GM15510 (cell line): Measurements from ENCODE around the gene NMNAT2.

Source experiments
- POLR2A ChIP-seq: IDR thresholded peaks from 3 replicates; pipeline ENCODE4 v1.6.1; 2011; ENCODE audit warnings: borderline replicate concordance; ENCODE audit not compliant: insufficient read length; ENCODE audit errors: extremely low read depth

The NMNAT2 gene

DNA sequence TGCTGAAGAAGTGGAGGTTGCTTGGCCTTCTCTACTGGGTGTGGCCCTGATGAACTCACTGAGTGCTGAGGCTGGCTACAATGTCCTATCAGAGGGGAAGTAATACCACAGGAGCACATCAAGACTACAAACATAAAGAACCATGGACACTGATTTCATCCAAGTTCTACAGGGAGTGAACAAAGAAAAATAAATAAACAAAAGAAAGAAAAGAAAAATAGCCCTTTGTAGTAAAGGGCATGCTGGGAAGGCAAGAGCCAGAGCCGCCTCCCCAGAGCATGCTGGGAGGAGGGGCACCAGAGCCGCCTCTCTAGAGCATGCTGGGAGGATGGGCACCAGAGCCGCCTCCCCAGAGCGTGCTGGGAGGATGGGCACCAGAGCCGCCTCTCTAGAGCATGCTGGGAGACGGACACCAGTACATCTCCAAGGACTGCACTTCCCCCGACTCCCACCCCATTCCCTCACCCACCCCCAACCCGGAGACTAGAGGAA, 166.2 kb downstream of the NMNAT2 start:
- TF ChIP-seq POLR2A, result no peak

DNA sequence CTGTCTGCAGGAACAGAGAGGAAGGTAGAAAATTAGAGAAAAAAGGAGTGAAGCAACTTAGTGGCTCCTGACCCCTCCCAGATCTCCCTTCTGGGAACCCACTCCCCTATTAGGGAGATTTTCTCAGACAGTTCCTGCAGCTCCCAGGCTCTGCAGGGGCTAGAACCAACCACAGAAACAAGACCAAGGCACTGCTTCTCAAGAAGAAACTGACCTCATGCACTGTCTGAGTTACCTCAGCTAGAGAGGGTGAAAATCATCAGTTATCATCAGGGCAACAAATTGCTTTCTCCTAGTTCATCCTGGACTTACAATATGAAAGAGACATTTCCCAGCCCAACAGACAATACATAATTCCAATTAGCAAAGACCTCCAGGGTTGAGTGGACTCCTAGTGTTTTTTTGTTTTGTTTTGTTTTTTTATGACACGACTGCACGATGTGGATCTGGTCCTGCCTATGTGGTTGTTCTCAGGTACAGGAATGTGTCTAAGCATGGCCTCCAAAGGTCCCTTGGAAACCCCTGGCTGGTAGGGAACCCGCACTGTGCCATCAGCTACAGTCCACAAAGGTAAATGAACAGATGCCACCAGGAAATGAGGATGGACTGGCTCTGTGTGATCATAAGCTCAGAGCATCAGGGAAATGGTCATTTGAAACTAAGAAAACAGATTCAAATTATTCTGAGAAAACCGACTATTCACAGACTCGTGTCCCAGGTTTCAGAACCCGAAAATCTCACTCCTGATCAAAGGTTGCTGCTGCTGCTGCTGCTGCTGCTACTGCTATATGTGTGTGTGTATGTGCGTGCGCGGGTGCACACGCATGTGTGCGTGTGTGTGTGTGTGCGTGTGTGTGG, 166.8 kb downstream of the NMNAT2 start:
- no peak for TF ChIP-seq POLR2A

DNA sequence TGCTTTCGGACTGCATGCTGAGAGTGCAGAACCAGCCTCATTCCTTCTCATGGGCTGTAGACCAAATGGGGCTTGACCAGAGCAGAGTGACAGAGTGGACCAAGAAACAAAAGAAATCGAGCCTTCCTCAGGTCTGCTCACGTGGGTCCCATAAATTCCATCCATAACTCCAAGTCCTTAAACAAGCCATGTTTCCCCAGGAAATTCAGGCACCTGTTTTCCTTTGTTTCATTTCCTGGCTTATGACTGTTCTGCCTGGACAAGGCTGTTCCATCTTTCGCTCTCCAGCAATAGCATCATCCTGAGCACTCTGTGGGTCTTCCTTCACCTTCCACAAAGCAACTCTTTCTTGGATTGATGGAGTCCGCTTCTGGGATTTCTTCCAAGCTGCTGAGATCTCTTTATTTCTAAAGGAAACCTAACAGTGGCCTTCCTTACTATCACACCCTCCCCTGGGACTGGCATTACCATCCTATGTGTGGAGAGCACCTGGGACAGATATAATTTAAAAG, 168.2 kb downstream of the NMNAT2 start:
- TF ChIP-seq POLR2A, result no peak

DNA sequence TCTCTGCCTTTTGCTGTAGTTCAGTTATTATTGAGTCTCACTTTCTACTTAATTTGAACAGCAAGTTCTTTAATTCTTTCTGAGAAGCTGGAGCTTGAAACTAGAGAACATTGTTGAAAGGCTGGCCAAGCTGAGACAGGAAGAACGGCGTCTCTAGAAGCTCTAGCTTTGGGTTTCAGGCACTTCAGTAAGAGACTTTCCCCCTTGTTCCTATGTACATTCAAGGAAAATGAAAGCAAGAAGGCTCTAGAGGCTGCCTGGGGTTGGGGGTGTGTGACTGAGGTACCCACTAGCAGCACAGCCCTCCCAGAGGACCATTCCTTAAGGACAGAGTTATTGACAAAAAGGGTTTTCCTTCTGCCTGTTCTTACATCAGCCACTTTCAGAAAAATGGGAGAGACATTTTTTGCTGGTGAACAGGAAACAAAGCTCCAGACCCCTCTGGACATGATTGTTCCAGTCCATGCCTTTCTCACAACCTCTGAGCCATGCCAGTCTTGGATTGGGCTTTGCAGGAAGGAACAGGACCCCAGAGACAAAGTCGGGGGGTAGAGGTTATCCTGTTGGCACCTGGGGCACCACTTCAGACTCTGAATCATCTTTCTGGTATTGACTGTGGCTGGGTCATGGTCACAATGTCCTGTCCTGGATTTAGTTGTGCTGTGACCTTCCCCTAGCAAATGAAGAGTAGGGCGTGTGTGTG, 169.0 kb downstream of the NMNAT2 start:
- no peak for TF ChIP-seq POLR2A

DNA sequence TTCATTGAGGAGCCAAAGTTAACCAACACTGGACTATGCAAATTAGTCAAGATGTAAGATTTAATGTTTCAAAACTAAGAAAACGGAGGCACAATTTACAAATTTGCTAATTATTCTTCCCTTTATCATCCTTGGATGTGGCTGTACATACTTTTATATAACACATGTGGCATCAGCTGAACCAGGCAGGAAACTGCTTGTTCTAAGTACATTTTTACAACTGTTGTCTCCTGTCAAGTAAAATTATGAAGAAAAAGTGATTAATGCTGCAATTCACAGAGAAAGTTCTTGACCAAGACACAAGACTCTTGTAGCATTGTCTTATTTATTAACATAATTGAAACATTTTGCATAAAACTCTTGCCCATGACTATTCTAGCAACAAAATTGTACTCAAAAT, 170.2 kb downstream of the NMNAT2 start:
- no peak for TF ChIP-seq POLR2A

DNA sequence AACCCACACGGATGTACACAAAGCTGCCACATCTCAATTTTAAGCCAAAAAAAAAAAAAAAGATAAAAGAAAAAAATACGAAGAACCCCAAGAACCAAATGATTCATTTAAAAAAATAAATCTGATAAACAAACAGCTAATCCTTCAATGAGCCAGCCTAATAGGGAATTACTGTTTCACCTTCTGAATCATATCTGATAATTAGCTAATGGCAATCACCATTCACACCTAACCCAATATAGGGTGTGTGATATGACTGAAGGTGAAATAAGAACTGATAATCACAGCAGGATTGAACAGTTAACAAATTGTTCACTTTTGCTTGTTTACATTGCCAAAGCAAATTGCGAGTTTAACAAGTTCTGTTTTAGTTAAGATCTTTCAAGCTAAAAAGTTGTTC, 170.7 kb downstream of the NMNAT2 start:
- TF ChIP-seq POLR2A, result no peak

DNA sequence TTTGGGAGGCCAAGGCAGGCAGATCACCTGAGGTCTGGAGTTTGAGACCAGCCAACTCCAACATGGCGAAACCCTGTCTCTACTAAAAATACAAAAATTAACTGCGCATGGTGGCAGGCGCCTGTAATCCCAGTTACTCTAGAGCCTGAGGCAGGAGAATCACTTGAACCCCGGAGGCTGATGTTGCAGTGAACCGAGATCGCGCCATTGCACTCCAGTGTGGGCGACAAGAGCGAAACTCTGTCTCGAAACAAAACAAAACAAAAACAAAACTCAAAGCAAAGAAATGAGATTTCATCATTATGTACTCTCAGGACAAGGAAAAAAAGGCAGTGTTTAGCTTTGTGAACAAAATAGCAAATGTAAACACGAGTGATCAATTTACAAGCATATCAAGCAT, 171.1 kb downstream of the NMNAT2 start:
- no peak for TF ChIP-seq POLR2A

DNA sequence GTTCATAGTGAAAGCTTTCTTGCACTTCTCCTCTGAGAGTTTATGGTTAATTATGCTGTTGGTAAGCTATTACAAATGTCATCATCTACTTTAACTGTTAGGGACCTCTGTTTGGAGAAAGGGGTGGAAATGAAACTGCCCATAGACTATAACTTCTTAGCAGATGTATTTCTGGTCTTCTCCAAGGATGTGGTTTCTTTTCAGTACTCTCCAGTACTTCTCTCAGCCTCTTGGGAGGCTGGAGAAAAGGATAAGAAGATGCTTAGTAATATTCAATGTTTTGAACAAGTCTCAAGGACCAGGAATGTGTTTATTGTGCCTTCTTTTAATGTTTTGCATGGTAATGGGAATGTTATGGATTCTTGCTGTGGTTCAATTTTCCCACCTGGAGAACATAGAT, 171.7 kb downstream of the NMNAT2 start:
- TF ChIP-seq POLR2A, result no peak

DNA sequence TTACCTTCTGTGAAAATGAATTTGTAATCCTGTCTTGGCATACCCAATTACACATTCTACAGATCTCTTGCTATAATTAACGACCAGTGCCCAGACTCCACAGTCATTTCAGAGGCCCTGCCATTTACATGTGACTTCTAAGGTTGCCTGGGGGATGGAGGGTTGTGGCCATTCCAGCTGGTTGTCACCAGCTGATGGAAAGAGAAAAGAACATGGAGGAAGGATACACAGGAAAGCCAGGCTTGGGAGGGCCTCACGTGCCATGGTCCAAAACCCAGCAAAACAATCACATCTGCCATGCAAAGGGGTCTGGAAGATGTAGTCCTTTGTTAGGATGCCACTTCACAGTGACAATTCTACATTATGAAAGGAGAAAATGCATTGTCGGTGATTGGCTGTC, 172.8 kb downstream of the NMNAT2 start:
- TF ChIP-seq POLR2A, result no peak

DNA sequence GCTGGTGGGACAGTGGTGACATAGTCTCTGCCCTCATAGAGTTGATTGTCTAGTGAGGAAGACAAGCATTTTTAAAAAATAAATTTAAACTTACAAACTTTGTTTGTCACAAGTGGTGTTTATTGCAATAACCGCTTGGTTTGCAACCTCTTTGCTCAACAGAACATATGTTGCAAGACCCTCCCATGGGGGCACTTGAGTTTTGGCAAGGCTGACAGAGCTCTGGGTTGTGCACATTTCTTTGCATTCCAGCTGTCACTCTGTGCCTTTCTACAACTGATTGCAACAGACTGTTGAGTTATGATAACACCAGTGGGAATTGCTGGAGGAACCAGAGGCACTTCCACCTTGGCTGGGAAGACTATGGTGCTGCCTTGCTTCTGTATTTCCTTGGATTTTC, 173.7 kb downstream of the NMNAT2 start:
- no peak for TF ChIP-seq POLR2A

DNA sequence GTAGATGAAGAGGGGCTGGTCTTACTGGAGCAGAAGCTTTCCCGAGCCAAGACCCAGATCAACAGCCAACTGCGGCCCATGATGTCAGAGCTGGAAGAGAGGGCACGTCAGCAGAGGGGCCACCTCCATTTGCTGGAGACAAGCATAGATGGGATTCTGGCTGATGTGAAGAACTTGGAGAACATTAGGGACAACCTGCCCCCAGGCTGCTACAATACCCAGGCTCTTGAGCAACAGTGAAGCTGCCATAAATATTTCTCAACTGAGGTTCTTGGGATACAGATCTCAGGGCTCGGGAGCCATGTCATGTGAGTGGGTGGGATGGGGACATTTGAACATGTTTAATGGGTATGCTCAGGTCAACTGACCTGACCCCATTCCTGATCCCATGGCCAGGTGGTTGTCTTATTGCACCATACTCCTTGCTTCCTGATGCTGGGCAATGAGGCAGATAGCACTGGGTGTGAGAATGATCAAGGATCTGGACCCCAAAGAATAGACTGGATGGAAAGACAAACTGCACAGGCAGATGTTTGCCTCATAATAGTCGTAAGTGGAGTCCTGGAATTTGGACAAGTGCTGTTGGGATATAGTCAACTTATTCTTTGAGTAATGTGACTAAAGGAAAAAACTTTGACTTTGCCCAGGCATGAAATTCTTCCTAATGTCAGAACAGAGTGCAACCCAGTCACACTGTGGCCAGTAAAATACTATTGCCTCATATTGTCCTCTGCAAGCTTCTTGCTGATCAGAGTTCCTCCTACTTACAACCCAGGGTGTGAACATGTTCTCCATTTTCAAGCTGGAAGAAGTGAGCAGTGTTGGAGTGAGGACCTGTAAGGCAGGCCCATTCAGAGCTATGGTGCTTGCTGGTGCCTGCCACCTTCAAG, 174.8 kb downstream of the NMNAT2 start:
- TF ChIP-seq POLR2A, result no peak

DNA sequence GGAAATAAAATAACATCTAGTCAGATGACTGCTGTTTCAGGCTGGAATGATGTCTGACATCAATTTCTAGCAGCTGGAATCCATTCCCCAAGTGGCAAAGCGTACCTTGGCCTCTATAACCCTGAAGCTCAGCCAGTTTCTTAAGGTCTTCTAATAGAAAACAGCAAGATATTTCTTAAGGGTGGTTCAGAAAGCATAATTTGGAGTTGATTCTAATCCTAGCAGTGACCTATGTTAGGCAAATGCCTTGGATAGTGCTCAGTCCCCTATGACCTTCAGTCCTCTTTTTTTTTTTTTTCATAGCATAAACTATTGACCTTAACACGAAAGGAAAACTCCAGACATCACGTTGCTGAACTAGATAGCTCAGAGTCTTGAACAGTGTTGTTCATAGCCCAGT, 175.6 kb downstream of the NMNAT2 start:
- no peak for TF ChIP-seq POLR2A

DNA sequence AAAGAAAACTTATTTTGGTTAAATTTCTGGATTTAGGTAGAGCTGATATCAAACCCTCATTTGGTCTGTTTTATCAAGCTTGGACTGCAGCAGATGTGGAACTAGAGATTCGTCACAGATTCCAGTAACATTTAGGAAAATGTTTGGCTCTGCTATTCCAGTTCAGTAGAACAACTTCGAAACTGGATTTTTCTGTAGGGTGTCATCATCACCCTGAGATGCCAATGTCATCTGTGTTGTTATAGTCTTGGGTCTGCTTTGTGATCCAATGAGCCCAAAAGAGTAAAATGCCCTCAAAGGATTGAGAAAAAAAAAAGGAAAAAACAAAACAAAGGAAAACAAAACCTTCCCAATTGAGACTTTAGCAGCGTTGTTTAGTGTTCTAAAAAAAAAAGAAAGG, 176.7 kb downstream of the NMNAT2 start:
- no peak for TF ChIP-seq POLR2A

DNA sequence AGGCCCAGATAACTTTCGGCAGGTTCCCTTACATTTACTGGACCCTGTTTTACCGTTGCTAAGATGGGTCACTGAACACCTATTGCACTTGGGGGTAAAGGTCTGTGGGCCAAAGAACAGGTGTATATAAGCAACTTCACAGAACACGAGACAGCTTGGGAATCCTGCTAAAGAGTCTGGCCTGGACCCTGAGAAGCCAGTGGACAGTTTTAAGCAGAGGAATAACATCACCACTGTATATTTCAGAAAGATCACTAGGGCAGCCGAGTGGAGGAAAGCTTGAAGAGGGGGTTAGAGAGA, 177.7 kb downstream of the NMNAT2 start:
- TF ChIP-seq POLR2A, result no peak
